GM12891 (cell line): ENCODE data around the gene CCDC47.

ENCODE experiments used
- DNase-seq: peaks from one replicate; pipeline ENCODE4 v3.0.0; 2011; ENCODE audit warnings: low spot score; ENCODE audit not compliant: insufficient read length
- FAIRE-seq: peaks from 2 replicates; lab custom pipeline; 2011; peaks lifted over from hg19 to GRCh38; lab: Jason Lieb, UNC
- PAX5 ChIP-seq: IDR thresholded peaks from 2 replicates; pipeline ENCODE4 v1.6.1; 2011; ENCODE audit warnings: low read length, moderate library complexity, mild to moderate bottlenecking; ENCODE audit not compliant: insufficient read depth, severe bottlenecking
- POLR2A ChIP-seq: IDR thresholded peaks from 2 replicates; pipeline ENCODE4 v1.6.1; 2011; ENCODE audit warnings: low read depth, low read length, control low read depth
- POLR2AphosphoS5 ChIP-seq: IDR thresholded peaks from 2 replicates; pipeline ENCODE4 v1.6.1; 2011; ENCODE audit warnings: low read depth, low read length, control low read depth
- POU2F2 ChIP-seq: IDR thresholded peaks from 2 replicates; pipeline ENCODE4 v1.6.1; 2011; ENCODE audit warnings: low read depth, mild to moderate bottlenecking, control low read depth, low read length, moderate library complexity
- SPI1 ChIP-seq: IDR thresholded peaks from 2 replicates; pipeline ENCODE4 v1.6.1; 2011; ENCODE audit warnings: low read depth, low read length, control low read depth
- TAF1 ChIP-seq: IDR thresholded peaks from 2 replicates; pipeline ENCODE4 v1.6.1; 2011; ENCODE audit warnings: low read depth, low read length, control low read depth

CCDC47 gene

DNA sequence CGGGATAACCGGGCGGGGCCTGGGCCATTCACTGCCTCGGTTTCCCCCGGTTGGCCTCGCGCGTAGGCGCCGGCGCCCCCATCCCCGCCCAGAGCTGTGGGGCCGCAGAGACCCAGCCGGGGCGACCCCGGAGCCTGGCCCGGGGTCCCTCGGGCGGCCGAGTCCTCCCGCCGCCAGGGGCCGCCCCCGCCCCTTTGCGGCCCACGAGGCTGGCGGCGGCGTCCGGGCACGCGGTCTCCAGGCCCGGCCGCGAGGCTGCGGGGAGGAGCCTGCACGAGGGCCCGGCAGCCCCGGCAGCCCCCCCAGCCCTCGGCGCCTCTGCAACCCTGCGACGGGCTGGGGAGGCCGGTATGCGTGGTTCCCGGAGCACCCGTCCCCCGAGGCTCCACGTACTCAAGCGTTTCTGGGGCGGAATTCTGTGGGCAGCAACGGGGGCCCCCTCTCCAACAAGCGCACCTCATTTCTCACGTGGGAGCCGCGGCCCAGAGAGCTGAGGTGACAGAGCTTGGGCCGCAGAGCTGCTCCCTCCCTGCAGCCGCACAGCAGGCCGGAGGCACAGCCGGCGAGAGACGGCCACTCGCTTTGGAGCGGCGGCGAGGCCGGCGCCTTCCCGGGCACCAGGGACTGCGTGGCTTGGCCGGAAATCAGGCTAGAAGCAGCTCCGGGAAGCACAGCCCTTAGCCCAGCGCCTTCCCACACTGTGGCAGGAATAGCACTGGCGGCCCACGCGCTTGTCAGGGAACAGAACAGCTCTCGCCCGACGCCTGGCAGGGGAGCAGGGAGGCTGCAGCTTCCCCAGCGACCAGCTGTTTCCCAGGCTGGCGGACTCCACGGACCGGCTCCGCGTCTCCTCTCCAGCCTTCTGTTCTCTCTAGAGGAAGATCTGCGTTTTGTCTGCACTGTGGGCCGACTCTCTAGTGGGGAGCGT is 72.6 kb downstream of the CCDC47 start:
- FAIRE-seq (peak; percentile 78), DNase-seq (peak; percentile 65)
- TF ChIP-seq TAF1: 0 out of 2 replicates have a peak, but pooled peaks have one; percentile 23
- no peak; the same call in none of the 2 replicates for TF ChIP-seq POLR2A
- TF ChIP-seq POLR2AphosphoS5: peak; percentile 51; the same call in 1 of the 2 replicates

DNA sequence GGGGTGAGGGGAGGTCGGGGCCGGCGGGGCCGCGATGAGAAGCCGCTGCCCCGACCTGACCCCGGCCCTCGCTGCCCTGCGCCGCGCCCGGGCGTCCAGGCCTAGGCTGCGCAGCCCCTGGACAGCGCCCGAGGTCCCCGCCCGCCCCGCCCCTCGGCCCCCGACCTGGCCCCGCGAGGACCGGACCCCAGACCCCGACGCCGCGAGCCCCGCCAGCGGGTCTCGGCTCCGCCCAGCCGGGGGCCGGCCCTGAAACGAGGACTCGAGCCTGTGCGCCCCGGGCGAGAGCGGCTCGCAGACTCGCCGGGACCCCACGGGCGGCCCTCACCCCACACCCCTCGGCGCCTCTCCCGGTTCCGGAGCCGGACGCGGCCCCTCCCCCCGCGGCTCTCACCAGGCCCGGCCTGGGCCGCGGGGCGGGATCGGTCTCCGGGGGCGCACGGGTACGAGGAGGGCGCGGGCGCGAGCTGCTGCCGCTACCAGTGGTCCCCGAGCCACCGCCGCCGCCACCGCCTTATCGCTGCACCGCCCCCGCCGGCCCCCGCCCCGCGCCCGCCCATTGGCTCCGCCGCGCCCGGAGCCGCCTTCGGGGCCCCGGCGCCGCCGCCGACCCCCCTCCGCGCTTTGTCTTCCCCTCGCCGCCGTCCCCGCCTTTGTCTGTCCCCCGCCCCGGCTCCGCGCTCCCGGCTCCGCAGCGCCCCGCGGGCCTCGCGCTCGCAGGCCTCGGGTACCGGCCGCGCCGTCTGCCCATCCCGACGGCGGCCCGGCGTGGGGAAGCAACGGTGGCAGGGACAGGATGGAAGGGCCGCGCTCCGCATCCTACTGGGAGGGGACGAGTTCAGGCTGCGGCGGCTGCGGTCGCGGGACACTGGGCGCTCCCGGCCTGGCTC is 73.5 kb downstream of the CCDC47 start, which contains the start of gene LIMD2:
Gene LIMD2 (minus strand): TSS at position 488 of the 890 bp plus-strand sequence. CDS start 827 bp downstream, outside the sequence.
- TF ChIP-seq TAF1 (peak; percentile 10; the same call in 1 of the 2 replicates), POLR2AphosphoS5 (no peak; the same call in 1 of the 2 replicates), POLR2A (peak; percentile 42)
- FAIRE-seq (peak; percentile 57), DNase-seq (peak; percentile 70)

DNA sequence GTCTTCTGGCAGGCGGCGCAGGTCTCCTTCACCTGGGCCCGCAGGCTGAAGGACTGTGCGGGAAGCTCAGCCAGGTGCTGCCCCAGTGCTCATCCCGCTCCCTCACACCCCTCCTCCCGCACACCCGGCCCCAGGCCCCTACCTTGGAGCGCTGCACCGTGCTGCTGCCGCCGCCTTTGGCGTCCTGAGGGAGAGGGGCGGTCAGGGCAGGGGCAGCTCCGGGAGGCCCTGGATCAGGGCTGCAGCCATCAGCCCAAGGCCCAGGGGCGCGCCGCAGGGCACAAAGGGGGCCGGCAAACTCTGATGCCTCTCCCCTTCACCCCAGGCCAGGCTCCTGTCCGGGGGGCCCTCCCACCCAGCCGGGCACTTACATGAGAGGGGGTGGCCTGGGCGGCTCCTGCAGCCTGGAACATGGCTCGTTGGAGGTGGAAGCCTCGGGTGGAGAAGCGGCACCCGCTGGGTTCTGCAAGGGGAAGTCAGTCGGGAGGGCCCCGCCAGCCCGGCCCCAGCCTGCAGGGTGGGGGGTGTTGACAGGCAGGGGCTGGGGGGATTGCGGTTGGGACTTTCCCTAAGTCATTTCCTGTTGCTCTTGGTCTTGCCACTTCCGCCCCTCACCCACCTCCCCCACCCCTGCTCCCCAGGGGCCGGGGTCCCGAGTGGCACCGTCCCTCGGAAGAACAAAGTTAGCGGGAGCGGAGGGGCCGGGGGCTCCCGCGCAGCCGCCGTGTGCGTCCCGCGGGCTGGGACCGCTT is 74.3 kb downstream of the CCDC47 start:
- TF ChIP-seq PAX5: no peak
- TF ChIP-seq POLR2AphosphoS5: peak; percentile 71
- peak; percentile 17; the same call in 1 of the 2 replicates for TF ChIP-seq TAF1
- peak; percentile 58; the same call in 1 of the 2 replicates for TF ChIP-seq POLR2A
- TF ChIP-seq SPI1: peak; percentile 67
- TF ChIP-seq POU2F2: no peak
- DNase-seq: peak; percentile 70
- peak; percentile 90 for FAIRE-seq

DNA sequence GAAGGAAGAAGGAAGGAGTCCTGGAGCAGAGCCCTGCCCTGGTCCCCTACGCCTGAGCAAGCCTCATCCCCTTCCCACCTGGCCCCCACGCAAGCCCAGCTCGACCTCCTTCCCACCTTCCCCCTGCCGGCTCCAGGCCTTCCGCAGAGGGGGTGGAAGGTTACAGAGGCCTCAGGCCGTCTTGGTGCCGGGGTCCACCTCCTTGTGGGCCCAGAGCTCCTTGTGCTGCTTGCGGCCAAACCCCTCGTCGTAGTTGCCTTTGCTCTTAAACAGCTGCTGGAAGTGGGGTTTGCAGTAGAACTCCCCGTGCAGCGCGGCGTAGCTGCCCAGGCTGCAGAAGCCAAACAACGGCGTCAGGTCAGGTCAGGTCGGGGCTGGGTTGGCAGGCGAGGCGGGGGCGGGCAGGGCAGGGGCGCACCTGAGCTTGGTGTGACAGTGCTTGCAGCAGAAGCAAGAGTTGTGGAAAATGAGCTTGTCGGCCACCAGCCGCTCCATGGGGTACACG is 75.0 kb downstream of the CCDC47 start:
- FAIRE-seq (peak; percentile 78), DNase-seq (no peak)
- TF ChIP-seq TAF1 (no peak), POU2F2 (no peak), POLR2AphosphoS5 (no peak), PAX5 (no peak), POLR2A (no peak), SPI1 (no peak)

DNA sequence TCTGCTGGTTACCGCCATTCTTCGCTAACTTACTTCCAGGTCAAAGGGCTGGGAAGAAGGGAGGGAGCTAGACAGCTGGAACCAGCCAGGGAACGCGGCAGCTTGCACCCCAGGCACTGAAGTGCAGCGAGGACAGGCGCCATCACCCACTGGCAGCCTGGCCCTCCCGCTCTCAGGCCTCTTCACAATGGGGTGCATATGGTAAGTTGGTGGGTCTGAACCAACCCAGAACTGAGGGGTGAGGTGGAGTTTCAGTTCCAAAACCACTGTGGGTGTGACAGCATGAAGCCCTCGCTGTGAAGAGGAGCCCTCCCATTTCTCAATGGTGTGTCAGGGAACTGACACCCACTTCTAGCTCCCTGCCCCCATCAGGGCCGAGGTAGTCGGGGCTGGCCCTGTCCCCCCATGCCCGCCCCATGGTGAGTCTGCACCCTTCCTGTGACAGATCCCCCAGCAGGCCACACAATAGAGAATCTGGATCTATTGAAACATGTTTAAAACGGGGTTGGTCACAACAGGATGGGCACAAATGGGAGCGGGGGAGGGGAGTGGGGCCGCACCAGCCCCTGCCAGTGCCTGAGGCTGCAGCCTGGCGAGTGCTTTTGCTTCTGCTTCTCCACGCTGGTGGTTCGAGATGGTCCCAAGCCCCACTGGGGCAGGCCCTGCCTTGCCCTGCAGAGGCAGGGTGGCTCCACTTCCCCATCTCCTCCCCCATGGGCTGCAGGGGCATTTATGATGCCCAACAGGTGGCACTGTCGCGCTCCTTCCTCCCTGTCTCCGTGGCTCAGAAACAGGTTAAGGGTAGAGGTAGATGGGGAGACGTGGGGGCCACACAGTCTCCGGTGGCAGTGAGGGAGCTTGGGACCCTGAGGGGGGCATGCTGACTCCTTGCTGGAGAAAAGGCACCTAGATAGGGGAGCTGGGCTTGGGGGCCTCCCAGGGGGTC is 75.8 kb downstream of the CCDC47 start:
- TF ChIP-seq POLR2A: peak; percentile 49
- peak; percentile 83 for TF ChIP-seq SPI1
- TF ChIP-seq PAX5: no peak
- TF ChIP-seq POLR2AphosphoS5: peak; percentile 84; the same call in 1 of the 2 replicates
- TF ChIP-seq TAF1: no peak
- TF ChIP-seq POU2F2: peak; percentile 60
- FAIRE-seq (peak; percentile 99), DNase-seq (no peak)

DNA sequence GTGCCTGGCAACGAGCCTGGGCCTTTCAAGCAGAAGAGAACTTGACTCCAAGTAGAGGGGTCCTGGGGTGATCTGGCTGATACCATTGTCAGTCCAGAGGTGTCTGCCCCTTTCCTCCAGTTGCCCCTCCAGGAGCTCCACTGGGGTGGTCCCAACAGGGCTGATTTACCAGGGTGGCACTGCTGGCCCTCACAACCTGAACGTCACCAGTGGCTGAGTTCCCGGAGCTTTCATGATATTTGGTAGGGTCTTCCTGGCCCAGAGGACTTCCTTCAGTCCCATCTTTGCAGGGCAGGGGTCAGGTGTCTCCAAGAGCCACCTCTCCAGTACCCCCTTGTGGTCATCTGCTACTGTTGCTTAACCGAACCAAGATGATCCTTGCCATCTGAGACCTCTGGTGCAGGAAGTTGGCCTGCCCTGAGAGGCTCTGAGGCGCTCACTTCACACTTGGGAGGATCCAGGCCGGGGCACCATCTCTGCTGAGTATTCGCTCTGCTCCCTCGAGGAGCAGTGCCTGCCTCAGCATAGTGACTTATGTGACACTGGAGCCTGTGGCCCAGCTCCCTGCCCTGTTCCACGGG is 76.9 kb downstream of the CCDC47 start:
- TF ChIP-seq POLR2AphosphoS5: 0 out of 2 replicates have a peak, but pooled peaks have one; percentile 24
- peak; percentile 62; the same call in 1 of the 2 replicates for TF ChIP-seq POU2F2
- no peak for TF ChIP-seq SPI1
- FAIRE-seq (peak; percentile 95), DNase-seq (no peak)

DNA sequence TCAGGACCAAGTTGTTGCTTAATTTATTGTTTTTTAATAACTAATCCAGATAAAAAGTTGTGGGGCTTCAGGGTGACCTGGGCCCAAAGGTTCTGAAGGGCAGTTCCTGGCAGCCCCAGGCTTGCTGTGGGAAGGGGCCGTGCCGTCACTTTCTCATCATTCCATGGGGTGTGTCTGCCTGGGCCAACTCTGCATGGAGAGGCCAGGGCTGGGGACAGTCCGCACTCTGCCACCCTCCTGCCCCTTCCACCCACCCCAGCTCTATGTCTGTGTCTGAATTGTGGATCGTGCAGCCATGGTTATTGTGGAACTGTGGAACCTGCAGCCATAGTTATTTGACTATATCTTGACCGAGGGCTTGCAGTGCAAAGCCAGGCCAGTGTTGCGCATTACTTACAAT is 77.5 kb downstream of the CCDC47 start:
- TF ChIP-seq POLR2A (no peak), POU2F2 (peak; percentile 57), PAX5 (no peak)
- FAIRE-seq (no peak), DNase-seq (no peak)
